ENCODE data around the gene CDO1.

Gene CDO1

GRCh38 chr5:115766608-115767007, 49.9 kb downstream of the CDO1 start:
- Histone ChIP-seq H3K4me3 (no peak overlapping the region), H3K4me1 (no peaks in the 10 kb centered on the region), H3K27me3 (ENCODE audit: low read depth) (peaks cover 25% of the 10 kb centered on the region), H3K9me3 (no peaks in the 10 kb centered on the region), H3K36me3 (replicated peaks) (no peaks in the 10 kb centered on the region)
- in situ Hi-C loops (cut with MboI; ENCODE audit: low sequenced_read_pairs), result no loop called here
- DNase-seq (ENCODE audit: low spot score in 2 of 2), result no peak

GRCh38 chr5:115758356-115758755, 58.1 kb downstream of the CDO1 start:
- in situ Hi-C loops (cut with MboI; ENCODE audit: low sequenced_read_pairs), result no loop called here
- H3K27me3 ChIP-seq (ENCODE audit: low read depth), result peaks cover 4% of the 10 kb centered on the region; the same call in 1 of the 2 replicates
- no peaks in the 10 kb centered on the region for H3K36me3 ChIP-seq (replicated peaks)
- H3K9me3 ChIP-seq, result no peaks in the 10 kb centered on the region
- H3K4me1 ChIP-seq, result no peaks in the 10 kb centered on the region
- DNase-seq (ENCODE audit: low spot score in 2 of 2), result no peak
- no peak overlapping the region for H3K4me3 ChIP-seq

- DNase-seq (ENCODE audit: low spot score in 2 of 2), result no peak
- Histone ChIP-seq H3K4me1 (no peaks in the 10 kb centered on the region), H3K36me3 (replicated peaks) (no peaks in the 10 kb centered on the region), H3K27me3 (ENCODE audit: low read depth) (peaks cover 10% of the 10 kb centered on the region), H3K9me3 (no peaks in the 10 kb centered on the region), H3K4me3 (no peak overlapping the region)
- in situ Hi-C loops (cut with MboI; ENCODE audit: low sequenced_read_pairs), result no loop called here
These were observed 60.8 kb downstream of the CDO1 start for GRCh38 chr5:115755675-115756074.
